ENCODE data around the gene IGF2R.
"Not testable (repeated sequence)": the region's sequence is repeated elsewhere in the genome, so short reads cannot be mapped to it uniquely, and the experiment has no call there.

The IGF2R gene

DNA sequence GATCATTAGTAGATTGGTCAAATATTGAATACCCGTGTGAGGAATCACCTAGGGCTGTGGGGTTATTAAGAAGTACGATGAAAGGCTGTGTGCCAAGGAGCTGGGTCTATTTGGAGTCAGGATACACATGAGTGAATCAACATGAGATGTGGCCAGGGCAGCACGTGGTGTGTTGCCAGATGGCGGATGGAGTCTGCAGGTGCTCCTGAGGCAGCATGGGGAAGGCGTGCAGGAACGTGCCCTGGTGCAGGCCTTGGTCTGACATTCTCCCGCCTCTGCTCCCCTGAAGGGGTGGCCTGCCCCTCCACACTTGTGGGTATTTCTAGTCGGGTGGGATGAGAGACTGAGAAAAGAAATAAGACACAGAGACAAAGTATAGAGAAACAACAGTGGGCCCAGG is 113.7 kb downstream of the IGF2R start:
- no peak for DNase-seq

GRCh38 chr6:160084198-160084776 is 115.4 kb downstream of the IGF2R start:
- no peak for DNase-seq

- DNase-seq: no peak
These were observed 116.3 kb downstream of the IGF2R start for GRCh38 chr6:160085226-160085625.

DNA sequence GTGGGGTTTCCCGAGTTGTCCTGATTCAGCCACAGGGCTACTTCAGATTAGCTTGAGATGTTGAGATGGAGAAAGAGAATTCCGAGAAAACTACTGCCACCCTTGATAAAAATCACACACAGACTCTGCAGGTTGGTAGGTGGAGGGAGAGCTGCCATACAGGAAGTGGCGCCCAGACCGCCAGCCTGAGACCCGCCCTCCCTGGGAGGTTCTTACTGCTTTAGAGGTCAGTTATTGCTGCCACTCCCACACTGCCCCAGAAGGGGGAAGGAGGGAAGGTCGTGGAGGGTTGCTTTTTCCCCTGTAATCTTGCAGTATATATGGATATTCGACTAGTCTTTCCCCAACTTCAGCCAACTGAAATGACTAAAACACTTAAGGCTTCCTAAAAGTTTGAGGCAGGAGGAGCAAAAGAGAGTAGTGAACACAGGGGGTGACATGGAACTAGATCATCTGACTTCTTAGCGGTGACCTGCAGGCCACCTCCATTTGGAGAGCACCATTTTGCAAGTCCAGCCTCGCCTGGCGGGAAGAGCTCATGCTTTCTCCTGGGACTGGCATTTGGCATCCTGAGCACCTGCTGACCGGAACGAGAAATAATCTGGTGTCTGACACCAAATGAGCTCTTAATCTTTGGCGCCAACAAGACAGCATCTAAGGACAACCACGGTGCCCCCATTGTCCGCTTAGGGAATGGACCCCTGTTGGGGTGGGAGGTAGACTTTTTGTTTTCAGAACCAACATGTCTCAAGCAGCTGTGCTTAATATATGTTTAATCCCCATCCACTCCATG is 117.0 kb downstream of the IGF2R start:
- DNase-seq: no peak

- no peak for DNase-seq
These were observed 117.9 kb downstream of the IGF2R start for GRCh38 chr6:160086754-160087153.

GRCh38 chr6:160088069-160088783 is 119.3 kb downstream of the IGF2R start:
- no peak for DNase-seq

DNA sequence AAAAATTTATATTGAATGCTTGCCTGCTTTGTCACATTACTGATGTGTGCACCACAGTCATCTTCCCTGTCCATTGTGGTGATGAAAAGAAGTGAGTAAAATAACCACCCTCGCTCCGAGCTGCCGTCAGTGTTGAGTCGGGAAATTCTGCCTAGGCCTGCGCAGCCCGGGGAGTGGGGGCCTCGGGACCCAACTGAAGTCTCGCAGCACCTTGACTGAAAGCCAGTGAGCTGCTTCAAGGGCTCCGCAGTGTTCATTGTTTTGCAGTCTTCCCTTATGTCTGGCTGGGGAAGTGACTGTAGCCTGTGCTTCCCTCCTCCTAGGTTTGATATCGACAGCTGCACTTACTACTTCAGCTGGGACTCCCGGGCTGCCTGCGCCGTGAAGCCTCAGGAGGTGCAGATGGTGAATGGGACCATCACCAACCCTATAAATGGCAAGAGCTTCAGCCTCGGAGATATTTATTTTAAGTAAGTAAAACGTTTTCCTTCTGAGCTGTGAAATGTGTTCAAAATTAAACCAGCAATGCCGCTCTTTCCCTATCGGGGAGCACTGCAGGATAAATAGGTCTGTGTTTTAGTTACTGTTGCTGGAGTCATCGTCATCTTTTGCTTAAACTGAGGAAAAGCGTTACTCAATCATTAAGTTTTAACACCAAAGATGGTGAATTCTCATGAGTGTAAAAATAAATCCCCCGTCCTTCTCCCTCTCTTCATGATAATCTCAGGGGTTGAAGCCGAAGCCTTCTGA is 120.1 kb downstream of the IGF2R start:
- no peak for DNase-seq

GRCh38 chr6:160089534-160089897 is 120.6 kb downstream of the IGF2R start:
- DNase-seq: no peak

GRCh38 chr6:160090442-160091239 is 121.8 kb downstream of the IGF2R start:
- not testable (repeated sequence) for DNase-seq

- not testable (repeated sequence) for DNase-seq
These were observed 123.3 kb downstream of the IGF2R start for GRCh38 chr6:160092176-160092575.

DNA sequence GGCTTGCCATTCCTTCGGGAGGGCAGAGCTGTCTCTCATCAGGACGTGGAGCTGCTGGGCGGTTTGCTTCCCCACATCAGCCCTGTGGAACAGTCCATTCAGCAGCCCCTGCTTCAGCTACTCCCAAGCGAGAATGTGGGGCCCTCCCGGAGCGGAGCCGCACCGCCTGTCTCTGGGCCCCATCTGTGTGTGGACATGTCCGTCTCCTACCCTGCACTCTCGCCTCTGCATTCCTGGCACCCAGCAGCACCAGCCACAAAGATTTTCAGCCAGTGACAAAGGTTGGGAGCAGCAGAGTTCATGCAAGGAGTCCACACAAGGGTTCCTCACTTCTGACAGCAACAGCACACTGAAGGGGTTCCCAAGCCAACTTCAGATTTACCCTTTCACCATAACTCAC is 123.7 kb downstream of the IGF2R start:
- no peak for DNase-seq

DNA sequence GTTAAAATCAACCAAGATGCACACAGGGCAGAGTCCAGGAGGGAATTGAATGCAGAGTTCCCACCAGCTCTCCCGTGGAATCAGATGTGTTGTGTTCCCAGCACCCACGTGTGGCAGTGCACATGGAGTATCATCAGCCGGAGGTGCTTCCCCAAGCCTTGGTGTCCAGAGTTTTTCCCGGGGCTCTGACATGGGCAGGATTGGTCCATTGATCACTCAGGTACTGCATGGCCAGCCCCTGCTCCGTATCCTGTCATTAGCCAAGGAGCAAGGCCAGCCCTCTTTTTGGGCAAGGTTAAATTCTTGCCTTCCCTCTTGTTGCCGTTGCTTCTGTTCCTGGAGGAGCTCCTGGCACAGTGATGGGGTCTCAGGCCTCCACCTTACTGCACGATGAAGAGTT is 124.2 kb downstream of the IGF2R start:
- no peak for DNase-seq

DNA sequence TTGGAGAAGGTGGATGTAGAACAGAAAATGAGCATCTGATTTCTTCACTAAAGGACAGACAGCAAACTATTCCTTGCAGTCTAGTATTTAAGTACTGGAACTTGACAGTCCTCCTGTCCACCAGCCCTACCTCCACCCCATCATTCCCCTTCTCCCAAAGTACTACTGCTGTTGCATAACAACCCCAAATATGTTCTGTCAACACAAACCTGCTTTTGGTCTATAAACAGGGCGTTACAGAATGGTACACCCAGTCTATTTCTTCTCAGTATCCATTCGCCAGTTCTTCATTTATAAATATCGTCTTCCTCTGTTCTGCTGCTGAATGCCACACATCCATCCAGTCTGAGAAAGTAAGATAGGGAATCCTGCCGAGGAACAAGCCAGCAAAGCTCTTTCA is 125.1 kb downstream of the IGF2R start:
- no peak for DNase-seq

GRCh38 chr6:160095146-160095845 is 126.4 kb downstream of the IGF2R start:
- DNase-seq: no peak

DNA sequence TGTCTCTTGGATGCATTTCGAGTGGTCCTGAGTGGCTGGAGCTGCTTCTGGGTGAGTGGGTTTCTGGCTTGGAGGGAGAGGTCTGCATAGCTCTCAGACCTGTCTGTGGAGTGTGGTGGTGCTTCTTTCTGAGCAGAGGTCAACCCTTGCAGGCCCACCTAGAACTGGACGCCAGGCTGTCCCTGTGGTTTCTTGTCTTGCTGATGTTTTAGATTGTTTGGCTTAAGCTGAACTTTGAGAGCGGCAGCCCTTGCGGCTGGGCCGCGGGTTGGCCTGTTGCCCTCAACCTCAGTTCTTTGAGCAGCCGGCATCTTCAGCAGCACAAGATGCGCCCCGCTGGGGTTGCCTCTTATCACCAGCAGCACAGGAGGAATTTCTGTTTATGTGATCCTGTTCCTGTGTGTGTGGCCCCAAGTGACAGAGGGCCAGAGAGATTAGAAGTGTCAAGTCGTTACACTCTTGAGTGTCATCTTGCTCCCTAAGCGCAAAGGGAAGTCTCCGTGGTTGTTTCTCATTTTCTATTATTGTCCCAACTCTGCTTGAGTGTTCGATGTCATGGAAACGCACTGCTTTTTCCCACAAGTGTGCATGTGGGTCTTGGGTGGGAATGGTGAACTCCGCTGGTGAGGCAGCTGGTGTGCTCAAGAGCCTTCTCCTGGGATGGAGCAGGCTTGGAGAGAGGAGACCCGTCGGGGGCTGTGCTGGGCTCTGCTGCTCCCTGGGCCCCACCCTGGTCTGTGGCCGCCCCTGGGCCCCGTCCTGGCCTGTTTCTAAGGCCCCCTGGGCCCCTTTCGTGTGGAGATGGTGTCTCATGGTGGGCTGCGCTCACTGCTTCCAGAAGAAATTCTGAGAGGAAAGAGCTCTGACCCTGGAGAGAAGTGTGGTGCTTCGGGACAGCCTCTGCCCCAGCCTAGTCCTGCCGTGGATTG is 132.7 kb downstream of the IGF2R start:
- DNase-seq: no peak

- DNase-seq: no peak
These were observed 133.5 kb downstream of the IGF2R start for GRCh38 chr6:160102399-160102798.

DNA sequence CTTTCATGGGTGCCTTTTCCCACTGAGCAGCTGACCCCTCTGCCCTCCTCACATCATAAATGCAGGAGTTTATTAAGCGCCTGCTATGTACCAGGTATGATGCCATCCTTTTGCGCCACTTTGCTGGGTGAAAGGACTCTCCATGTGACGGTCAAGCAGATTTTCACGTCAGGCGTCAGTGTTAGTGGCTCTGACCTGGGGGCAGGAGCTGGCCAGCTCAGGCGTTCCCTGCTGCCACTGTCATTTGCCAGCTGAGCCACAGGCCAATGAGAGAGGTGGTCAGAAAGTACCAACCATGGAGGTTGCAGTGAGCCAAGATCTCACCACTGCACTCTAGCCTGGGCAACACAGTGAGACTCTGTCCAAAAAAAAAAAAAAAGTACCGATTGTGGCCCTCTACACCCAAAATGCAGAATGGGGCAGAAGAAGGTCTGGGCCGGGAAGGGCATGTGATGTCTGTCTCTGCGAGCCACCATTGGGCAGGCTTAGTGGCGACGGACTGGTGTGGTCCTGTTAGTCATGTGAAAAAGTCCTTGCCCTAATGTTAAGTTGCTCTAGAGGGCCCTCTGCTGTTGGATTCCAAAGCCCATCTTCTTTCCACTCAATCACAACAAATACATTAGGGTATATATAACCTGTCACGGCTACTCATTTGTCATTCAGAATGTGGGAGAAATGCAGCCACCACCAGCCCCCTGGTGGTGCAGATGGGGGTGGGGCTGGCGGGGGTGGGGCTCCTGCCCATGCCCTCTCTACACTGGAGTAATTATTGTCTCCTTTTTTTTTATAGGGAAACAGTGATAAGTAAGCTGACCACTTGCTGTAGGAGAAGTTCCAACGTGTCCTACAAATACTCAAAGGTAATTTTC is 134.3 kb downstream of the IGF2R start:
- DNase-seq: no peak

GRCh38 chr6:160103825-160104100 is 134.9 kb downstream of the IGF2R start:
- no peak for DNase-seq

- DNase-seq: no peak
These were observed 136.1 kb downstream of the IGF2R start for GRCh38 chr6:160104821-160105517.

All from activated CD8-positive, alpha-beta memory T cell treated with anti-CD3 and anti-CD28 coated beads, Interleukin-2, amount 50 U/mL, for 4 hours (primary cell).